Thoracic aorta (tissue), 2 donors: ENCODE data around the gene RNU2-63P. TPM values are rescaled to one million over a fixed set of nuclear protein-coding genes. Genes with fewer than 3 reads are reported as not detected.

Experiments
- ATAC-seq: fragments of 150-250 bp; one replicate; pipeline ENCODE4 v1.8.0; 2017; ENCODE audit warnings: low read depth; ENCODE audit not compliant: insufficient number of reproducible peaks, low FRiP score
- DNase-seq: peaks from one replicate; pipeline ENCODE4 v3.0.0-alpha.2; 2020; ENCODE audit warnings: low spot score
- H3K27ac ChIP-seq, 2 donors: fragments of 200-600 bp; sonication (generic); 1 replicate in 1 of 2; 2 replicates in 1 of 2; pipeline ENCODE4 v1.5.1; 2016; ENCODE audit warnings: mild to moderate bottlenecking in 2 of 2, moderate library complexity in 2 of 2
- H3K27me3 ChIP-seq: fragments of 200-600 bp; sonication (generic); replicated peaks from 2 replicates; pipeline ENCODE4 v1.6.0; 2016; ENCODE audit warnings: mild to moderate bottlenecking; ENCODE audit not compliant: insufficient read depth
- H3K36me3 ChIP-seq: fragments of 200-600 bp; sonication (generic); one replicate; pipeline ENCODE4 v1.5.1; 2016
- H3K4me1 ChIP-seq, 2 donors: fragments of 200-600 bp; sonication (generic); 1 replicate in 1 of 2; 2 replicates in 1 of 2; pipeline versions ENCODE4 v1.5.1 to v1.6.0; 2016; ENCODE audit warnings: low read depth in 2 of 2, mild to moderate bottlenecking in 1 of 2; ENCODE audit not compliant: control insufficient read depth in 1 of 2
- H3K4me3 ChIP-seq: fragments of 200-600 bp; sonication (generic); 2 replicates; pipeline ENCODE4 v1.5.1; 2016; ENCODE audit warnings: mild to moderate bottlenecking
- H3K9me3 ChIP-seq: fragments of 200-600 bp; sonication (generic); 2 replicates; pipeline ENCODE4 v1.5.1; 2016
- total RNA-seq, 2 donors: library from RNA; depleted of rRNA; stranded (reverse); fragments of >200 nt; gene quantifications; one replicate each; pipeline versions ENCODE4 v1.1.0 to v1.2.3, GENCODE V29; 2016
- TF ChIP-seq, protein P1 (sequence below): fragments of 200-600 bp; sonication (generic); IDR thresholded peaks from one replicate; pipeline ENCODE4 v1.5.1; 2019; ENCODE audit warnings: antibody characterized with exemption

Gene RNU2-63P
- total RNA-seq, result not detected

- DNase-seq, result no peak
- Histone ChIP-seq H3K9me3 (no peaks in the 10 kb centered on the region), H3K27ac (peak within 1 kb of the TSS in 1 of 2 donors; percentile 37), H3K36me3 (no peaks in the 10 kb centered on the region), H3K4me3 (peak within 1 kb of the TSS; percentile 95), H3K4me1 (no peaks in the 10 kb centered on the region), H3K27me3 (no peaks in the 10 kb centered on the region)
- ATAC-seq, result peak; percentile 81
- TF ChIP-seq, protein P1, sequence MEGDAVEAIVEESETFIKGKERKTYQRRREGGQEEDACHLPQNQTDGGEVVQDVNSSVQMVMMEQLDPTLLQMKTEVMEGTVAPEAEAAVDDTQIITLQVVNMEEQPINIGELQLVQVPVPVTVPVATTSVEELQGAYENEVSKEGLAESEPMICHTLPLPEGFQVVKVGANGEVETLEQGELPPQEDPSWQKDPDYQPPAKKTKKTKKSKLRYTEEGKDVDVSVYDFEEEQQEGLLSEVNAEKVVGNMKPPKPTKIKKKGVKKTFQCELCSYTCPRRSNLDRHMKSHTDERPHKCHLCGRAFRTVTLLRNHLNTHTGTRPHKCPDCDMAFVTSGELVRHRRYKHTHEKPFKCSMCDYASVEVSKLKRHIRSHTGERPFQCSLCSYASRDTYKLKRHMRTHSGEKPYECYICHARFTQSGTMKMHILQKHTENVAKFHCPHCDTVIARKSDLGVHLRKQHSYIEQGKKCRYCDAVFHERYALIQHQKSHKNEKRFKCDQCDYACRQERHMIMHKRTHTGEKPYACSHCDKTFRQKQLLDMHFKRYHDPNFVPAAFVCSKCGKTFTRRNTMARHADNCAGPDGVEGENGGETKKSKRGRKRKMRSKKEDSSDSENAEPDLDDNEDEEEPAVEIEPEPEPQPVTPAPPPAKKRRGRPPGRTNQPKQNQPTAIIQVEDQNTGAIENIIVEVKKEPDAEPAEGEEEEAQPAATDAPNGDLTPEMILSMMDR, result no peak
These were observed at the start of gene RNU2-63P for GRCh38 chr2:88016086-88016959. Gene RNU2-63P, minus strand, starts transcription at chr2:88016547.

DNA sequence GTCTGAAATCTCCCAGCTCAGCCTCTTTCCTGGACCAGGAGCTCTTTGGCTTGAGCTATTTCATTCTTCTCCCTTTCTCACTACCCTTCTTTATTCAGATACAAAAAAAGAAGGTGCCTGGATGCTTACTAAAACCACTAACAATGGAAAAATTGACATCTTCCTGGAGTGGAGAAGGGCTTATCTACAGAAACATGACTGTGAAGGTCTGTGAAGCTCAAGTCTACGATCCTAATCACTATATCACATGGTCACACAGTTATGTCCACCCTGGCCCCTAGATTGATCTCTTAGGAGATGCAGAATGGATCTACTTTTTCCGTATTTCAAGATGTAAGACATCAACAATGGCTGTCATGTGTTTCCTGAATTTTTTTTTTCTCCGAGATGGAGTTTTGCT lies 44.9 kb upstream of the RNU2-63P start:
- Histone ChIP-seq H3K9me3 (no peaks in the 10 kb centered on the region), H3K27ac (no peak overlapping the region), H3K36me3 (no peaks in the 10 kb centered on the region), H3K27me3 (no peaks in the 10 kb centered on the region), H3K4me3 (no peak overlapping the region), H3K4me1 (no peaks in the 10 kb centered on the region)
- ATAC-seq (no peak), DNase-seq (no peak)
- TF ChIP-seq, protein P1, result no peak

GRCh38 chr2:88060907-88061275 lies 44.5 kb upstream of the RNU2-63P start:
- H3K4me1 ChIP-seq, result no peaks in the 10 kb centered on the region
- H3K9me3 ChIP-seq, result no peaks in the 10 kb centered on the region
- H3K27ac ChIP-seq, result no peak overlapping the region
- DNase-seq, result no peak
- no peak overlapping the region for H3K4me3 ChIP-seq
- ATAC-seq, result no peak
- no peaks in the 10 kb centered on the region for H3K27me3 ChIP-seq
- TF ChIP-seq, protein P1, result no peak
- H3K36me3 ChIP-seq, result no peaks in the 10 kb centered on the region

DNA sequence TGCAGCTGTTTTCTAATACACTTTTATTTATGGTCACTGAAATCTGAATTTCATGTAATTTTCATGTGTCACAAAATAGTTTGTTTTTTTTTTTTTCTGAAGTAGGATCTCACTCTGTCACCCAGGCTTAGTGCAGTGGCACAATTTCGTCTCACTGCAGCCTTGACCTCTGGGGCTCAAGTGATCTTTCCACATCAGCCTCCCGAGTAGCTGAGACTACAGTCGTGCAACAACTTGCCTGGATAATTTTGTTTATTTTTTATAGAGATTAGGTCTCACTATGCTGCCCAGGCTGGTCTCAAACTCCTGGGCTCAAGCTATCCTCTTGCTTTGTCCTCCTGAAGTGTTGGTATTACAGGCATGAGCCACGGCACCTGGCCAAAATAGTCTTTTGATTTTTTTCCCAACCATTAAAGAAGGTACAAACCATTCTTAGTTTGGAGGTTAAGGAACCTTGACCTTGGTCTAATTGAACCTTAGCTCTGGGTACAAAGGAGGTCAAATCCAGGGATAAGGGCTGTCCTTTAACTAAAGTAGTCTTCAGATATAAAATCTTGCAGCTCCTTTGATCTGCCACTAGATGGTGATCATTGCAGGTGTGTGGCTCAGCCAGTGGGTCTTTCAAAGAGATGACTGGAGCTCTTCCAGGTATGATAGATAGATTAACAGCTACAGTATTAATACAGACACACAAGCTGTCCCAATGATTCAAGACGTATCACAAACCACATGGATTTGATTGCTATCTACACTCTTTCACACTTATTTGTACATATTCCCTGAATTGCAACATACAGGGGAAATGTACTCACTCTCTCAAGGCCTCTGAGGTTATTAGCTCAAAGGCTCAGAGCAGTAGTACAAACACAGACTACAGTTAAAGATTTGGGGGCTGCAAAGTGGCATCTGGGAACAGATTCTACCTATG lies 43.9 kb upstream of the RNU2-63P start:
- Histone ChIP-seq H3K27ac (no peak overlapping the region), H3K9me3 (no peaks in the 10 kb centered on the region), H3K4me3 (no peak overlapping the region), H3K4me1 (no peaks in the 10 kb centered on the region), H3K36me3 (no peaks in the 10 kb centered on the region), H3K27me3 (no peaks in the 10 kb centered on the region)
- DNase-seq (no peak), ATAC-seq (no peak)
- TF ChIP-seq, protein P1, result peak; percentile 59

- no peak overlapping the region for H3K27ac ChIP-seq
- no peak for ATAC-seq
- no peak for DNase-seq
- no peaks in the 10 kb centered on the region for H3K27me3 ChIP-seq
- H3K9me3 ChIP-seq, result no peaks in the 10 kb centered on the region
- H3K4me3 ChIP-seq, result no peak overlapping the region
- no peaks in the 10 kb centered on the region for H3K36me3 ChIP-seq
- H3K4me1 ChIP-seq, result peaks cover 9 to 16% of the 10 kb centered on the region in 2 donors
- TF ChIP-seq, protein P1, result no peak
These were observed 41.8 kb upstream of the RNU2-63P start for GRCh38 chr2:88058191-88058590.
